ENCODE measurements around the gene PANK1.

GRCh38 chr10:89554433-89554832, 90.6 kb downstream of the PANK1 start:
- TF ChIP-seq POLR2A (IDR thresholded peaks at IDR 0.05; ENCODE audit: low read length) (no peak), GATA1 (IDR thresholded peaks at IDR 0.05; ENCODE audit: low read depth, low read length) (no peak)

Measured in erythroblast (primary cell).